IMR-90 (cell line): ENCODE results near the gene PLXDC2. TPM values are rescaled to one million over a fixed set of nuclear protein-coding genes. Genes with fewer than 3 reads are reported as not detected.

ENCODE experiments used
- ATAC-seq: fragments of 200-7000 bp; cut with Tn5 transposase; 2 replicates; pipeline ENCODE4 v1.9.1; 2020; ENCODE audit warnings: low read depth, mild to moderate bottlenecking, moderate library complexity
- BruUV-seq: library from RNA; stranded (reverse); fragments of 400-500 nt; replicated peaks from 2 replicates; lab custom pipeline; 2021; lab: Mats Ljungman, UMichigan
- CTCF ChIA-PET: fragments of 300-600 bp; formaldehyde crosslinking; extraction: SDS; loops from one replicate; lab custom pipeline; 2021; ENCODE audit warnings: antibody characterized with exemption; lab: Yijun Ruan, JAX
- POLR2A ChIA-PET: fragments of 300-600 bp; sonication (Branson Sonifier 250); formaldehyde crosslinking; loops from one replicate; lab custom pipeline; 2022; ENCODE audit warnings: antibody characterized with exemption; ENCODE audit not compliant: unreplicated experiment; lab: Charles Lee
- DNase-seq: peaks from one replicate; pipeline ENCODE4 v3.0.0; 2013
- H2AFZ ChIP-seq: replicated peaks from 2 replicates; pipeline ENCODE3; 2013; ENCODE audit warnings: low read length, mild to moderate bottlenecking; ENCODE audit not compliant: poor library complexity
- H2AK5ac ChIP-seq: 2 replicates; pipeline ENCODE4 v1.6.1; 2013; ENCODE audit warnings: low read depth, low read length, inconsistent platforms
- H2AK9ac ChIP-seq: replicated peaks from 2 replicates; pipeline ENCODE3; 2013; ENCODE audit warnings: mild to moderate bottlenecking, low read depth, low read length, moderate library complexity; ENCODE audit not compliant: poor library complexity
- H2BK120ac ChIP-seq: 2 replicates; pipeline ENCODE4 v1.6.1; 2013; ENCODE audit warnings: low read depth, low read length, inconsistent platforms
- H2BK15ac ChIP-seq: 3 replicates; pipeline ENCODE4 v1.6.1; 2013; ENCODE audit warnings: low read depth, low read length, inconsistent platforms
- H2BK20ac ChIP-seq: 2 replicates; pipeline ENCODE4 v1.6.1; 2013; ENCODE audit warnings: low read depth, mild to moderate bottlenecking, inconsistent platforms, low read length, moderate library complexity
- H2BK5ac ChIP-seq: 2 replicates; pipeline ENCODE4 v1.6.1; 2013; ENCODE audit warnings: mild to moderate bottlenecking, low read depth, low read length, inconsistent platforms; ENCODE audit not compliant: poor library complexity, severe bottlenecking
- H3K14ac ChIP-seq: replicated peaks from 2 replicates; pipeline ENCODE4 v1.6.1; 2013; ENCODE audit warnings: low read depth, low read length, inconsistent platforms
- H3K18ac ChIP-seq: 2 replicates; pipeline ENCODE4 v1.6.1; 2013; ENCODE audit warnings: low read depth, low read length, control low read depth
- H3K23ac ChIP-seq: 2 replicates; pipeline ENCODE4 v1.6.1; 2013; ENCODE audit warnings: low read depth, low read length, inconsistent platforms
- H3K27ac ChIP-seq: 2 replicates; pipeline ENCODE4 v1.5.1; 2013; ENCODE audit warnings: mild to moderate bottlenecking, control low read depth, low read length; ENCODE audit not compliant: insufficient read depth
- H3K27me3 ChIP-seq: 2 replicates; pipeline ENCODE4 v1.6.1; 2013; ENCODE audit warnings: low read length; ENCODE audit not compliant: control insufficient read depth, insufficient read depth
- H3K36me3 ChIP-seq: 2 replicates; pipeline ENCODE4 v1.6.1; 2013; ENCODE audit warnings: low read length, mixed read lengths; ENCODE audit not compliant: control insufficient read depth, insufficient read depth
- H3K4ac ChIP-seq: 2 replicates; pipeline ENCODE4 v1.6.1; 2013; ENCODE audit warnings: low read depth, low read length, inconsistent platforms
- H3K4me1 ChIP-seq: 2 replicates; pipeline ENCODE4 v1.6.1; 2013; ENCODE audit warnings: low read length, mixed read lengths; ENCODE audit not compliant: control insufficient read depth, insufficient read depth
- H3K4me2 ChIP-seq: 2 replicates; pipeline ENCODE4 v1.6.1; 2013; ENCODE audit warnings: low read depth, mild to moderate bottlenecking, control low read depth, low read length, moderate library complexity
- H3K4me3 ChIP-seq: 2 replicates; pipeline ENCODE4 v1.5.1; 2013; ENCODE audit warnings: low read depth, mild to moderate bottlenecking, control low read depth, low read length, moderate library complexity; ENCODE audit not compliant: insufficient read depth
- H3K56ac ChIP-seq: 2 replicates; pipeline ENCODE4 v1.6.1; 2013; ENCODE audit warnings: low read length, inconsistent platforms; ENCODE audit not compliant: insufficient read depth; ENCODE audit errors: extremely low read depth
- H3K79me1 ChIP-seq, 2 experiments: 2 replicates each; pipeline ENCODE4 v1.6.1; 2013; ENCODE audit warnings: low read length in 2 of 2, inconsistent platforms in 1 of 2, low read depth in 1 of 2
- H3K9ac ChIP-seq: 2 replicates; pipeline ENCODE4 v1.6.1; 2013; ENCODE audit warnings: low read depth, low read length, control low read depth
- H3K9me1 ChIP-seq: 2 replicates; pipeline ENCODE4 v1.6.1; 2013; ENCODE audit warnings: low read length, inconsistent platforms; ENCODE audit not compliant: insufficient read depth
- H3K9me3 ChIP-seq: 2 replicates; pipeline ENCODE4 v1.6.1; 2013; ENCODE audit warnings: low read length; ENCODE audit not compliant: control insufficient read depth, insufficient read depth
- H4K20me1 ChIP-seq: 2 replicates; pipeline ENCODE4 v1.6.1; 2013; ENCODE audit warnings: low read length, inconsistent platforms; ENCODE audit not compliant: insufficient read depth
- H4K5ac ChIP-seq: 2 replicates; pipeline ENCODE4 v1.6.1; 2013; ENCODE audit warnings: mild to moderate bottlenecking, low read depth, low read length, control low read depth
- H4K8ac ChIP-seq, 2 experiments: 2 replicates each; pipeline ENCODE4 v1.6.1; 2013; ENCODE audit warnings: low read depth in 2 of 2, low read length in 2 of 2, control low read depth in 1 of 2, inconsistent platforms in 1 of 2
- H4K91ac ChIP-seq: 2 replicates; pipeline ENCODE4 v1.6.1; 2013; ENCODE audit warnings: low read depth, low read length, inconsistent platforms; ENCODE audit not compliant: insufficient read depth
- BHLHE40 ChIP-seq: fragments of 150-350 bp; IDR thresholded peaks from 2 replicates; pipeline ENCODE4 v1.6.1; 2016; ENCODE audit warnings: mild to moderate bottlenecking, low read depth, low read length
- CEBPB ChIP-seq: IDR thresholded peaks from 2 replicates; pipeline ENCODE4 v1.6.1; 2012; ENCODE audit warnings: low read depth, low read length, improper control_type of control experiment
- MAZ ChIP-seq: IDR thresholded peaks from 2 replicates; pipeline ENCODE4 v1.6.1; 2012; ENCODE audit warnings: low read depth, mild to moderate bottlenecking, low read length, improper control_type of control experiment, moderate library complexity, borderline replicate concordance
- MXI1 ChIP-seq: IDR thresholded peaks from 2 replicates; pipeline ENCODE4 v1.6.1; 2012; ENCODE audit warnings: low read depth, mild to moderate bottlenecking, low read length, moderate library complexity, borderline replicate concordance
- POLR2A ChIP-seq: IDR thresholded peaks from 2 replicates; pipeline ENCODE4 v1.6.1; 2012; ENCODE audit warnings: mild to moderate bottlenecking, low read depth, low read length
- RFX5 ChIP-seq: IDR thresholded peaks from 2 replicates; pipeline ENCODE4 v1.8.0; 2012; ENCODE audit warnings: low read depth, mild to moderate bottlenecking, low read length, moderate library complexity
- WGBS, 2 experiments: methylation state at CpG; one replicate each; pipeline versions ENCODE4 v1.1.5 to v1.1.7; 2013; ENCODE audit warnings: missing lambda C conversion rate in 2 of 2; ENCODE audit not compliant: insufficient read length in 1 of 2; ENCODE audit errors: extremely low coverage in 2 of 2; 5-methylcytosine and 5-hydroxymethylcytosine counted together
- dilution Hi-C: fragments of 300-500 bp; cut with HindIII; formaldehyde crosslinking; loops from one replicate; pipeline ENCODE4 v1.14.3; 2018; ENCODE audit warnings: low sequenced_read_pairs; ENCODE audit not compliant: unreplicated experiment
- in situ Hi-C: fragments of 300-500 bp; cut with MboI; formaldehyde crosslinking; loops from 3 replicates; pipeline ENCODE4 v1.14.3; 2019; ENCODE audit warnings: low sequenced_read_pairs, inconsistent platforms, mixed read lengths
- intact Hi-C: fragments of 100-400 bp; cut with micrococcal nuclease; formaldehyde crosslinking; loops from 2 replicates; pipeline ENCODE4 v1.10.0; 2022
- polyA plus RNA-seq, 3 experiments: library from polyadenylated mRNA; depleted of rRNA; stranded (reverse); fragments of >200 nt; gene quantifications; 2 replicates each; pipeline ENCODE4 v1.2.3, GENCODE V29; 2012; ENCODE audit warnings: low replicate concordance in 1 of 3
- total RNA-seq: library from RNA; depleted of rRNA; stranded (reverse); fragments of >200 nt; gene quantifications from 2 replicates; pipeline ENCODE4 v1.2.3, GENCODE V29; 2012

PLXDC2 gene
- total and polyA plus RNA-seq, 2 of the 4 experiments (the other 2 are of a cell fraction), result 3.2 to 6.1 TPM

- no peaks in the 10 kb centered on the region for H3K27me3 ChIP-seq
- H4K8ac ChIP-seq, result no peak overlapping the region
- in situ Hi-C loops (no loop called here), dilution Hi-C loops (no loop called here), intact Hi-C loops (loop anchor here (10.0 kb wide), 1 partner anchor 450 kb away; the partner anchor contains the start of gene PLXDC2)
- H3K56ac ChIP-seq, result no peak overlapping the region
- ChIA-PET POLR2A (no interaction called here), CTCF (no interaction called here)
- no peak overlapping the region for H3K23ac ChIP-seq
- H3K4me1 ChIP-seq, result no peaks in the 10 kb centered on the region
- no peaks in the 10 kb centered on the region for H4K20me1 ChIP-seq
- WGBS, 2 experiments, result no CpG with 5 or more reads among the region's 1 CpG
- H2BK20ac ChIP-seq, result no peak overlapping the region
- peaks cover 7% of the 10 kb centered on the region; the same call in 1 of the 2 replicates for H3K9me3 ChIP-seq
- H2AFZ ChIP-seq, result no peak overlapping the region
- no peak overlapping the region for H3K4me3 ChIP-seq
- no peak overlapping the region for H3K27ac ChIP-seq
- H3K9ac ChIP-seq, result no peak overlapping the region
- no peak overlapping the region for H3K4ac ChIP-seq
- no TSS peak for BruUV-seq
- no peaks in the 10 kb centered on the region for H3K9me1 ChIP-seq
- no peak overlapping the region for H3K14ac ChIP-seq
- H3K18ac ChIP-seq, result no peak overlapping the region
- H3K79me1 ChIP-seq, result no peaks in the 10 kb centered on the region
- no peak overlapping the region for H4K5ac ChIP-seq
- H4K91ac ChIP-seq, result no peak overlapping the region
- no peak overlapping the region for H2BK5ac ChIP-seq
- no peak overlapping the region for H2AK9ac ChIP-seq
- no peaks in the 10 kb centered on the region for H3K36me3 ChIP-seq
- TF ChIP-seq MAZ (no peak), BHLHE40 (no peak), POLR2A (no peak), MXI1 (no peak), RFX5 (no peak), CEBPB (peak; percentile 8; the same call in 1 of the 2 replicates)
- no peak overlapping the region for H2AK5ac ChIP-seq
- DNase-seq (peak; percentile 45), ATAC-seq (peak; percentile 37)
- no peak overlapping the region for H3K4me2 ChIP-seq
- H2BK120ac ChIP-seq, result no peak overlapping the region
- H2BK15ac ChIP-seq, result no peak overlapping the region
These were observed 448.9 kb downstream of the PLXDC2 start for GRCh38 chr10:20265146-20265545.
